Activated CD8-positive, alpha-beta memory T cell treated with anti-CD3 and anti-CD28 coated beads for 24 hours (primary cell): Measurements from ENCODE around the gene MRPL36.
"Not testable (repeated sequence)": the region's sequence is repeated elsewhere in the genome, so short reads cannot be mapped to it uniquely, and the experiment has no call there.

Experiments used
- DNase-seq: peaks from one replicate; pipeline ENCODE4 v3.0.0-alpha.2; 2020

The MRPL36 gene

DNA sequence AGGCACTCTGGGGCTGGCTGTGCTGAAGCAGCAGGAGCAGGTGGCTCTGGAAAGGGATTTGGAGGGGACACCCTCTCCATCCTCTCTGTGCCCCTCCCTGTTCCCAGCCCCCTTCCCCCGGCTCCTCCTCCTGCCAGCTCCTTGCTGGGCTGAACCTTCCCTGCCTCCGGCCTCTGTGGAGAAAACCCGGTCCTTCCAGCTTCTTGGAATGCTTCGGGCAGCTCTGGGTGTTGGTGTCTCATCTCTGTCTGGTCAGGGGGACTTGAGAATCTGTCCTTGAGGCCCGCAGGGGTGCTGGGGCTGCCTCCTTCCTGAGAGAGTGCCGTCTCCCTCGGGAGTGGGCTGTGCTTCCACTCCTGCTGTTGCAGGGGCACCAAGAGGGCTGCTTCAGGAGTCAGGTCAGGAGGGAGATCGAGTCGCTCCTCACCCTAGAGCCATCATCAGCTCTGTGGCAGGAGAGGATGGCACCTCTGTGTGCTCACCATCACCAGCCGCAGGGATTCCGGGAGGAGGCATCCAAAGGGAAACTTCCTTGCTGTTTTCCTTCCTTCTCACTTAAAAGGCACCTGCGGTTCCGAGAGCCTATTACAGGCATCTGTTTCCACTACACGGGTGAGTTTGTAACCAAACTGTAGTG is 32.2 kb upstream of the MRPL36 start:
- DNase-seq = no peak

DNA sequence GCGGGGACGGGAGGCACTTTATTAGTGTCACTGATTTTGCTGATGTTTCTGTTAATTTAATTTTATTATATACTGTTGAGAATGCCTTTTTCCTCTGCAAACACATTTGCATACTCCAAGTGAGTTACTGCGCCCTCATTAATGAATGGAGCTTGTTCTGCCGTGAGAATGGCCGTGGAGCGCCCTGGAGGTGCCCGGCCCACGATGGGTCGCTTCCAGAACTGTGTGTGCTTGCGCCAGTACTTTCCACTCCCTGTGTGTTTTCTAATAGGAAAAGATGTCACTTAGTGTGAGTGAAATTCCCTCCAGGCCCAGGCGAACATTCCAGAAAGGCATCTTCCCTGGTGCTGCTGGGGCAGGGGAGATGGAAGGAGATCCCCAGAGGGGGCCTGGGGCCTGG is 31.6 kb upstream of the MRPL36 start:
- DNase-seq = no peak

DNA sequence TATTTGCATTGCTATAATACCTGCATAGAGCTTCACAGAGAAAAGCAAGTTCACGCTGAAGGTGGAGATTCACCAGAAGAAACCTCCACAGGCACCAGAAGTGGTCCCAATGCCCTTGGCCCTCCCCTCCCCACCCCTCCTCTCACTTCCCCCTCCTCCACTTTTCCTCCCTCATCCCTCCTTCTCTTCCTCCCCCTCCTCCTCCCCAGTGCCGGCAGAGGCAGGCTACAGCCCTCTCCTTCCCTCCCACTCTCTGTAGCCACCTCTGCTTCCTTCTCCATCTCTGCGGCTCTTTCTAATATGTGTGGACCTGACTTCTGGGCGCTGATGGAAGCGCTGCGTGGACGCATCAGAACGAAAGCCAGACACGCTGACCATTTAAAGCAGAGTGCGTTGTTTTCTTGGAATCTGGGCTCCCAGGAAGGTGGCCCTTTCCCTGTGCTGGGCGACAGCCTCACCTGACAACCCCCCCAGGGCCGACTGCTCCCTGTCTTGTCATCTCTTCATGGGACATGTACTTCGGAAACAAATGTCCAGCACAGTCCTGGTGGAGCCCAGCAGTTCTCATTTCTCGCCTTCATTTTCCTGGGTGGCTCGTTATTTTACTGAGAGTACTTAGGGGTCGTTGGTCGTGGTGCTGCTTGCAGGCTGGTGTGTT is 31.1 kb upstream of the MRPL36 start:
- no peak for DNase-seq

DNA sequence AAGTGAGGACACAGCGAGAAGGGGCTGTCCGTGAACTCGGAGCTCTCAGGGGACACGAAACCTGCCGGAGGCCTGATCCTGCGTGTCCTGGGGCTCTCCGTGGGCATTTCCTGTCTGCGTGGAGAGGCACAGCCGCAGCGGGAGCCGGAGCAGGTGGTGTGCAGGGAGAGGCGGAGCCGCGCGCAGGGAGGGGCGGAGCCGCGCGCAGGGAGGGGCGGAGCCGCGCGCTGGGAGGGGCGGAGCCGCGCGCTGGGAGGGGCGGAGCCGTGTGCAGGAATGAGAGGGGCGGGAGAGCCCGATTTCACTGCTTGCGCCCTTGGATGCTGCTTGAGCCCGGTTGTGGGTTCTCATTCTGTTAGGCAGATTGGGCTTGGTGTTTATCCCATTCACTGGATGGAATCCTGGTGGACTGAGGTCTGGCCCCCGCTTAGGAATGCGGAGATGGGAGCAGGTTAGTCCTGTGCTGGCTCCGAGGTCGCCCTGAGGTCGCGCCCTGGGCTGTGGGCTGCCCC is 28.3 kb upstream of the MRPL36 start:
- peak; percentile 61 for DNase-seq

DNA sequence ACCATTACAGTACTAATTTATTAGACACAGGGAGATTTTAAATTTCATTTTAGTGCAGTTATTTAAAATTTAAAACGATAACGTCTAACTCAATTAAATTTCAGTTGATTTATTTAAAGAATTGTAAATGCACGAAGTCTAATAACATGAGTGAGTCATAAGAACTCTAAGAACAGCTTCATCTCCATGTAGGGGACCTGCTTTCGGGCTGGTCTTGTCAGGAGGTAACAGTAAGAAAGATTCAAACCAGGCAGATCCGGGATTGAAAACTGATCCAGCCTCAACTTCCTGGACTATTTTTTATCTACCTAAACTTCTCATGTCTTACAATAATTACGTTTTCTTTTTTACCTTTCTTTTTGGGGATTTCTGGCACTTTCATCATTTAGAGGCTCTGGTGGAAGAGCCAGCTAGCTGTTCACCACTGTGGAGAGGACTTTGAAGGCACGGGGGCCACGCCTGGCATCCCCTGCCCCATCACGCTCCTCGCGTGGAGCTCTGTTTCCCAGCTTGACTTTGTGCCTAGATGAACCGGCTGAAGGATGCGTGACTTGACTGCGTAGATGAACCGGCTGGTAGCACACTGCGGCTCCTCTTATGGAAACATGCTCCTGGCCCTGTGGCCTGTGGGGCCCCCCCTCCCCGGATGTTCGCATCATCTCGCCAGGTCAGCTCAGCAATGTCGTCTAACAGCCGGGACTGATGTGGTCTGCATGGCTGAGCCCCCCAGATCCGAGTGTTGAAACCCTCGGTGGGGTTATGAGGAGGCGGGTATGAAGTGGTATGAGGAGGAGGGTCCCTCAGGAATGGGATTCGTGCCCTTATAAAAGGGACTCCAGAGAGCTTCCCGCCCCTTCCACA is 27.6 kb upstream of the MRPL36 start:
- no peak for DNase-seq

DNA sequence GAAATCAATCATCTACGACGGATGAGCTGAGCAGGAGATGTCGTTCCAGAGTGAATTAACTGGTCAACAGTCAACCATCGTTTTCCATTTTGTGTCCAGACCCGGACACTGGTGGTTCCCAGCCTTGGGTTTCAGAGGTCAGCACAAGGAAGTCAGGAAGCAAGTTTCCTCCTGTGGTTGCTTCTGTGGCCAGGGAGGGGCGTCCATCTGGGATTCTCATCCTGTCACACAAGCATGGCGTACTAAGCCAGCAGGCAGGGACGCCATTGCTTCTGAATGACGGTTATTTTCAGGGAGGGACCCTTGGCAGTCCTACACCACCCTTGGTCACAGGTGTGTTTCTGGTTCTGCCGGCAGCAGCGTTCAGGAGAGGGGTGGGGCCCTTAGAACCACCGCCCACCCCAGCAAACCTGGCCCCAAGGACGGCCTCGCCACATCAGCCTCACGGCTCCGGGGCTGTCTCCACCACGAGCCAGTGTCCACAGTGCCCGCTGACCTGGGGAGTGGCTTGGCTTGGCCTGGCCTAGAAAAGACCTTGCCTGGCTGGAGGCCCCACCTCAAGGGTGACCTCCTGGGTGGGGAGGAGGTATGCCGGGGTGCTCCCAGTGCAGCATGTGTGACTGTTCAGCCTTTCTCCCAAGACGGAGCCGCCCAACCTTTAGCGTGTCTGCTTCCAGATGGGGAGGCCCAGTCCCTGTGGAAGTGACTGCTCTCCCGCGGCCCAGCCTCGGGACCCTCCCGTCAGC is 26.8 kb upstream of the MRPL36 start:
- no peak for DNase-seq

DNA sequence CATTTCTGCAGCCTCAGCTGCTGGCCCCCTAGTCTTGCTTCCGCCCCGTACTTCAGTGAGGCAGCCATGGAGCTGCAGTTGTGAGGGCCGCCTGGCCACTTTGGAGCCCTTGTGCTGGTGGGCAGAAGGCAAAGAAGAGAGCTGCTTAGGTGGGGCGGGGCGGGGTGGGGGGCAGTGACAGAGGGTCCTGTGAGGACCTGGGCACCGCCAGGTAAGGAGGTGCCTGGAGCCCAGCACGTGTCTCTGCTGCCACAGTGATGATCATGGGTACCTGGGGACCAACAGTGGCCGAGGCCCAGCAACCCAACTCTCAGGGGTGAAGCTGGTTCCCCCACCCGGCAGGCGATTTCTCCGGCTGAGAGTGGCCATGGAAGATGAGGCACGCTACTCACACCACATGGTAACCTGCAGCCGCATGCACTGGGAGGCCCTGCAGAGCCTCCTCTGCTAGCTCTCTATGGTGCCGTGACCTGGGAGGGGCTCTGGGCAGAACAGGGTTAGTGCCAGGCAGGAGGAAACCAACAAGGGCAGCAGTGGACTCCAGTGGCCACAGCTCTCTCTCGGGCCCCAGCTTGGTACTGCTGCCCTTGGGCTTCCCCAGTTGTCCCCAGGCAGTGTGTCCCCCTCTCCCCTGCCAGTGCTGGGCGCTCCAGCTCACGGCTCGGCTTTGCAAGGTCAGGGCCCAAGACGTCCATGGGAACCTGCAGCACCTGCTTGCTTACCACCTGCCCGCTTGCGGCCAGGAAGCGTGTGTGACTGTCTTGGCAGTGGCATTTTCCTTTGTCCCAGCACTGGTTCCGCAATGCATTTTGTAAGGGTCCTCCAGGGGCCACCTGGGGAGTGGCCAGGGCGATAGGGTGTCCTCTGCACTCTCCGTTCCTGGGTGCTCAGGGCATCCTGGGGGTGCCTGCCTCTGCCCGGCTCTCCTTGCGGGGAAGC is 25.5 kb upstream of the MRPL36 start:
- no peak for DNase-seq

DNA sequence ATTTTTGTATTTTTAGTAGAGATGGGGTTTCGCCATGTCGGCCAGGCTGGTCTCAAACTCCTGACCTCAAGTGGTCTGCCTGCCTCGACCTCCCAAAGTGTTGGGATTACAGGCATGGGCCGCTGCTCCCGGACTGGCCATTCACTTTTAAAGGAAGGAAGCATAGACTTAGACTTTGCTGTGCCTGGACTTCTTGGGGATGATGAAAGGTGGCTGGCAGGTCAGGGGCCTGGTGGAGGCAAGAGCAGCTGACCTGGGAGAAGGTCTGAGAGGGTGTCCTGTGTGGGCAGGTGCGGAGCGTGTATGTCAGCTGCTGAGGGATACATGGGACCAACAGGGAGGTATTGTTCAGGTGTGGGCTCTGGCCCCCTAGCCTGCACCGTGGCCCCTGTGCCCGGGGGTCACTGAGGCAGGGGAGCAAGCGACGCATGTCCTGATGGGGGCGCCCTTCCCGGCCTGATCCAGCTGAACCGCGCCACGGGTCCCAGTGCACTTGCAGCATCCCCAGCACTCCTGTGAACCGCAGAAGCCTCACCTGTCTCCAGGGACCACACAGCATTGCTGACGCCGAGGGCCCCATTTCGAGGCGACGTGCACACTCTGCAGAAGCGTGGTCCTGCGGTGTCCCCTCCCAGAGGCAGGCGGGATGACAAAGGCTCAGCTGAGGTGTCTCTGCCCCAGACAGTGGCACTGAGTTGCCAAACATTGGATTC is 24.6 kb upstream of the MRPL36 start:
- no peak for DNase-seq

DNA sequence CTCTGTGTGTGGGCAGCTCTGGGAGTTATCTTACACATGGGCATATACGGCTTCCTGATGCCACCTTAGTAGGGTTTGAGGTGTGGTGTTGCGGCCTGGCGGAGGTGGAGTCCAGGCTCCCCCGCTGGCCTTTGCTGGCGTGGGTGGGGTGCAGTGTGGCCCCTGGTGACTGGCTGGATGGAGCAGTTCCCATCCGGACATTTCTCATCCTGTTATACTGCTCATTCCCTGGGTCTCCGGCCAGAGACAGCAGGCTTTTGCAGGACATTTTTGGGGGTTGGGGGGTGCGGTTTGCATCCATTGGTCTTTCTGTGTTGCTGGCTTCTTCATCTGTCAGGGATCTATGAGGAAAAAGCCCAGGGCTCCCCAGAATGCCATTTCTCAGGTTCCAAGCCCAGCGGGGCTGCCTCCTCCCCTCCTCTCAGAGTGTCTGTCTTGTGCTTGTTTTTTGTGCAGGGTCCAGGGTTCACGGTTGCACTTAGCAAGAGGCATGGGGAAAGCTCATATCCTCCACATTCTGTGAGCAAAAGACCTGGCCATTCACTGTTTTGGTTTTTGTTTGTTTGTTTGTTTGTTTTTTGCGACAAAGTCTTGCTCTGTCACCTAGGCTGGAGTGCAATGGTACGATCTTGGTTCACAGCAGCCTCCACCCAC is 23.9 kb upstream of the MRPL36 start:
- no peak for DNase-seq

DNA sequence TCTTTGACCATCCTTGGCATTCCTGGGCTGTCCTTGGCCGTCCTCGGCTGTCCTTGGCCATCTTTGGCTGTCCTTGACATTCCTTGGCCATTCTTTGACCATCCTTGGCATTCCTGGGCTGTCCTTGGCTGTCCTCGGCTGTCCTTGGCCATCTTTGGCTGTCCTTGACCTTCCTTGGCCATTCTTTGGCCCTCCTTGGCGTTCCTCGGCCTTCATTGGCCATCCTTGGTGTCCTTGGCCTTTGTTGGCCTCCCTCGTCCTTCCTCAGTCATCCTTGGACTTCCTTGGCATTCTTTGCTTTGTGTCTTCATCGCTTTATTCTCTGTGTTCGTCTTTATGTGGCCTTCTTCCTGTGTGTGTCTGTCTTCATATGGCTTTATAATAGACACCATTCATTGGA is 22.2 kb upstream of the MRPL36 start:
- no peak for DNase-seq

DNA sequence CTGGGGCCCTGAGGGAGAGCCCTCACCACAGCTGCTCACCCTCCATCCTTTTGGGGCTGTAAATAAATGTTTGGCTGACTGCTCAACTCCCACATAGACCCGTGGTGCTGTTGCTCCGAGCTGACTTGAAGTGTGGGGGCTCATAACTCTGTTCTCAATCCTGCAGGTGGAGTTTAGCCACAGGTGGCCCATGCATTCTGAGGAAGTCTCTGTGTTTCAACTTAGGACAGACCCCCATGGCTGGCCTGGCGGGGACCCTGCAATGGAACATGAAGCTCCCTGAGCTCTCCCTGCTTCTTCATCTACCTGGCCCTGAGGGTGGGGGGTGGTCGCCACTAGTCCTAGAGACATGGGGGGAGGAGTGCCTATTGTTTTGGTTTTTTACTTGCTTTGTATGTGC is 21.3 kb upstream of the MRPL36 start:
- DNase-seq = no peak

DNA sequence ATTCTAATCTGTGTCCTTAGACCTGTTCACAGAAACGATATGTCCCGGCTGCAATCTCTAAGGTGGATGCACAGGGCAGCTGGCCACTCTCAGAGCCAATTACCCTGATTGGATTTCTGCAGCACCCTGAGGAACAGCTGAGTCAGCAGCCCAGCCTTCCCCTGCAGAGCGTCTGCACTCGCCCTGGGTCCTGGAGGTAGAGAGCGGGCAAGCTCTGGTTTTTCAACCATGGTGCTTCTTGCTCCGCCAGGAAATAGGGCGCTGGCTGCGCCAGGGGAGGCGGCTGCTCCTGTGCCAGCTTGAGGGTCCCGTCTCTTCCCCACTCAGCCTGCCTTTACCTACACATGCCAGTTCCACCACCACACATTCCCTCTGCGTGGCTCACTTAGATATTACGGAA is 20.7 kb upstream of the MRPL36 start:
- no peak for DNase-seq

DNA sequence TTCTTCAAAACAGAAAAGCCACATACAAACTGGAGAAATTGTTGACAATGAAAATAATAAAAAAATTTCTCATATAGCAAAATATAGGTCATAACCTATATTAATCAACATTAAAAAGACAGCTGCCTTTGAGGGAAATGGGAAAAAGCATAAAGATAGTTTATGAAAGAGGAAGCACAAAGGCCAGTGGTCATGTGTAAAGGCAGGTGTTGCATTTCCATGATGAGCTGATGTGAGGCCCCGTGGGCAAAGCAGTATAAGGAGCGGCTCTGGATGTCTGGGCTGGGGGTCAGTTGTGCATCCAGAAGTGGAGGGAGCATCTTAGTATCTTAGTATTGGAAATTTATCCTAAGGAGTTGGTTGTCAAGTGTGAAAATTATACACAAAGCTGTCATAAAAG is 19.8 kb upstream of the MRPL36 start:
- DNase-seq = no peak

DNA sequence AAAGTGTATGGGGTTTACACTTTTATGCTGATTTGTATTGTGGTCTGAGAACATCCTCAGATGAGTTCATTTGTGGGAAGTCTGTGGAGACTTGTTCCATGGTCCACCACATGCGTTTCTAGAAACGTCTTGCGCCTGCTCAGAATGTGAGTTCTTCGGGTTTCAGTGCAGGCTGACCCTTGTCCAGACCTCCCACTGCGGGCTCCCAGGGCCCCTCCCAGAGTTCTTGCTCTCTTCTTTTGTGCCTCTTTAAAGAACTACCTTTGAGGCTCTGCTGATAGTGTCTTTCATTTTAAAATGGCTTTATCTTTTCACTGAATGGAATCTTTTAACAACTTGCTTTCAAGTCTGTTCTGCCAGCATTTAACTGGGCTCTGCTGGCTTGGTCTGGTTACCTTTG is 19.1 kb upstream of the MRPL36 start:
- no peak for DNase-seq

DNA sequence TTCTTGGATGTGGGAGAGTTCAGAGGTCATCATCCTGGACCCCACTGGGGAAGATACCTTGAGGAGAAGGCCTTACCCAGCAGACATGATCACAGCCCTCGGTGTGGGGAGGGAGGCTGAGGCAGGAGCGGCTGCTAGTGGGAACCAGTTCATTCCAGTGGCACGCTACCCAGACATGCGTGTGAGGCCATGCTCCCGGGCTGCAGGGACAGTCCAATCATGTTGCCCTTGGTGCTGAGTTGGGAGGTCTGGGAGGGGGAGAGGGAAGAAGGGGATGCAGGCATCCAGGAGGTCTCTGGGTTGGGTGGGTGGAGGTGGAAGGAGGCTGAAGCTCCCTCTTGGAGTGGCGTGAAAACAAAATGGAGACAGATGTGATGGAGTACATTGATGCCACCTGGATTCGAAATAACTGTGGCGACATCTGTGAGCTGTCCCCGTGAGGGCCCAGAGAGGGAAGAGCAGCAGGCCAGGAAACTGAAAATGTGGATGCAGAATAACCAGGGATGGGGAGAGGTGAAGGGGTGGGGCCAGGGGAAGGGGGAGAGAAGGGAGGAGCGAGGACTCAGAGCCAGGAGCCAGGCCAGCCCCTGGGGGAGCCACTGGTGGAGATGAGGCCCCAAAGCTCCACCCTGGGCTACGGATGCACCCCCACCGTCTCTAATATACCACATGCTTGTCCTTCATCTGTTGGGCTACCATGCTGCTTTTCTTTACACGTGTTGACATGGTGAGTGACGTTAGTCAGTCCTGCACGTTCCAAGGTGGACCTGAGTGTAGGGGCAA is 17.8 kb upstream of the MRPL36 start:
- no peak for DNase-seq

DNA sequence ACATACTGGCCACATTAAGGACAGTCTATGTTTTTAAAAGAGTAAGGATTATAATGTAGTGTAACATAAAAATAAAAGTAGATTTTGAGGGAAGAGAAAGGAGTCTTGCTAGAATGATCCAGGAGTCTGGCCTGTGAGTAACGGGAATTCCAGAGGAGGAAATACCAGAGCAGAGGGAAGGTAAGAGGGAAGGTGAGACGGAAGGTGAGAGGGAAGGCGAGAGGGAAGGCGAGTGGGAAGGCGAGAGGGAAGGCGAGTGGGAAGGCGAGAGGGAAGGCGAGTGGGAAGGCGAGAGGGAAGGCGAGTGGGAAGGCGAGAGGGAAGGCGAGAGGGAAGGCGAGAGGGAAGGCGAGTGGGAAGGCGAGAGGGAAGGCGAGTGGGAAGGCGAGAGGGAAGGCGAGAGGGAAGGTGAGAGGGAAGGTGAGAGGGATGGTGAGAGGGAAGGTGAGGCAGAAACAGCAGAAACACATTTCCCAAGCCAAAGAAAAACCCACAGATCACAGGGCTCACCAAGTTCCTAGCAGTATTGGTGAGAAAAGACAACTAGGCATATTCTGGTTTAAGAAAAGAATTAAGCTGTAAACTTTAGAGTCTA is 17.0 kb upstream of the MRPL36 start:
- not testable (repeated sequence) for DNase-seq

DNA sequence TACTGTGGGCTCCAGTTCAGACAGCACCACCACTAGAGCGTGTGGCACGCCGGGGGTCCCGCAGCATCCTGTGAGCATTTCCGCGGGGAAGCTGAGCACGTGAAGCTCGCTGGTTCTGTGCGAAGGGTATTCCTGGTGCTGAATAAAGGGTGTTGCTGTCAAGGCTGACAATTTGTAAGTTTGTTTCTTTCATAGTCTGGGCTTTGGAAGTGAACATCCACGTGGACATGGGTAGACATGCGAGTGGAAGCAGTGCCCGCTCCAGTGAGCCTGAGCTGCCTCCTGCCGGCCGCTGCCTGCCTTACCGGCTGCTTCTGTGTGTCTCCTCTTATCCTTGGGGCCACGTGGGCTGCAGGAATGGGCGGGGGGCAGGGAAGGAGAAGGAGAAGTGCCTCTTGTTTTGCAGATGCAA is 16.2 kb upstream of the MRPL36 start:
- DNase-seq = no peak

DNA sequence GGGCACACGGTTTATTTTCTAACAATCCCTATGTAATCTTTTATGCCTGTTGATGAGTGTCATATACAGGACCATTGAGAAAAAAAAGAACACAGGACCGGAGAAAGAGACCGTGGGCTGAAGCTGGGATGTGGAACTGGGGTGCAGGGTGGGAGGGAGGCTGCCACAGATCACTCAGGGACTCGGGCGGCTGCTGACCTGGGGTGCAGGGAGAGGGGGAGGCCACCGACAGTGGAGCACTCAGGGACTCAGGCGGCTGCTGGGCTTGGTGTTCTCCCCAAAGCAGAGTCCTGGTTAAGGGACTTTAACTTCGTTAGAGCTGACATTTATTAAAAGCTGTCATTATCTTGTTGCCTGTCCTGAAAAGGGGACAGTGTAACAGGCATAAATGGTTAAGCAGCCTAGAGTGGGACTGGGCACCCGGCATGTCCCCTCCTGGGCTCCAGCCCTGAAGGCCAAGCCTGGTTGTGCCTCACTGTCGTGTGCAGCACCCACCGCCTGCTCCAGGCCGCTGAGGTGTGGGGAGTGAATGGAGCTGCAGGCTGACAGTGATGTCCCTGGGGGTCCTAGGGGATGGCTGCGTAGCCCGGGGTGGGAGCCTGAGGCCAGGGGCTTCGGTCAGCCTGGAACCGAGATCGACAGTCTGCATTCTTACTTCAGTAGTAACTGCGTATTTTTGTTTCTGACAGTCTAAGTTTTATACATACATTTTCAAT is 15.6 kb upstream of the MRPL36 start:
- DNase-seq = no peak
